Liver (tissue), 9 donors: ENCODE data around the gene RBM18. TPM values are rescaled to one million over a fixed set of nuclear protein-coding genes. Genes with fewer than 3 reads are reported as not detected.
A peak's percentile ranks its signal among the peaks of the same experiment; 100 is the strongest.

Source experiments
- DNase-seq: peaks from one replicate; pipeline ENCODE4 v3.0.0-alpha.2; 2017; ENCODE audit warnings: low spot score
- H3K27ac ChIP-seq, 2 donors: one replicate each; pipeline ENCODE4 v1.7.0; 2013; ENCODE audit warnings: inconsistent platforms in 2 of 2, low read length in 2 of 2, control low read depth in 1 of 2, low read depth in 1 of 2, mild to moderate bottlenecking in 1 of 2
- H3K27me3 ChIP-seq, 4 donors: one replicate each; pipeline versions ENCODE4 v1.6.1 to v1.7.0; 2013; ENCODE audit warnings: low read length in 3 of 4, inconsistent platforms in 1 of 4, mild to moderate bottlenecking in 1 of 4, moderate library complexity in 1 of 4; ENCODE audit not compliant: control insufficient read depth in 4 of 4, insufficient read depth in 4 of 4
- H3K36me3 ChIP-seq, 4 donors: one replicate each; pipeline versions ENCODE4 v1.6.1 to v1.7.0; 2013; ENCODE audit warnings: low read length in 3 of 4, mild to moderate bottlenecking in 3 of 4, low read depth in 1 of 4, moderate library complexity in 1 of 4; ENCODE audit not compliant: control insufficient read depth in 4 of 4, insufficient read depth in 3 of 4
- H3K4me1 ChIP-seq, 4 donors: one replicate each; pipeline versions ENCODE4 v1.6.1 to v1.7.0; 2013; ENCODE audit warnings: low read length in 3 of 4, mild to moderate bottlenecking in 3 of 4, moderate library complexity in 1 of 4; ENCODE audit not compliant: control insufficient read depth in 4 of 4, insufficient read depth in 4 of 4
- H3K4me3 ChIP-seq, 3 donors: one replicate each; pipeline versions ENCODE4 v1.6.1 to v1.7.0; 2013; ENCODE audit warnings: low read length in 3 of 3, control low read depth in 1 of 3, low read depth in 1 of 3, mild to moderate bottlenecking in 1 of 3
- H3K9ac ChIP-seq, 2 donors: one replicate each; pipeline ENCODE4 v1.7.0; 2013; ENCODE audit warnings: low read length in 2 of 2, mild to moderate bottlenecking in 2 of 2, moderate library complexity in 2 of 2, control low read depth in 1 of 2, low read depth in 1 of 2
- H3K9me3 ChIP-seq, 4 donors: one replicate each; pipeline versions ENCODE4 v1.6.1 to v1.7.0; 2013; ENCODE audit warnings: low read length in 3 of 4; ENCODE audit not compliant: control insufficient read depth in 4 of 4
- EGR1 ChIP-seq, 2 donors: IDR thresholded peaks; 2 replicates each; pipeline ENCODE4 v1.6.1; 2016 to 2018; ENCODE audit warnings: antibody characterized with exemption in 2 of 2, low read depth in 2 of 2
- FOXA2 ChIP-seq: IDR thresholded peaks from 2 replicates; pipeline ENCODE4 v1.6.1; 2016; ENCODE audit warnings: antibody characterized with exemption
- GABPA ChIP-seq, 2 donors: IDR thresholded peaks in 1 of 2; conservative IDR thresholded peaks in 1 of 2; 2 replicates each; pipeline ENCODE4 v1.6.1; 2016; ENCODE audit warnings: antibody characterized with exemption in 2 of 2, mild to moderate bottlenecking in 1 of 2, moderate library complexity in 1 of 2
- HNF4A ChIP-seq, 2 donors: conservative IDR thresholded peaks; 2 replicates each; pipeline ENCODE4 v1.6.1; 2016; ENCODE audit warnings: antibody characterized with exemption in 2 of 2, mild to moderate bottlenecking in 2 of 2
- HNF4G ChIP-seq: IDR thresholded peaks from 2 replicates; pipeline ENCODE4 v1.6.1; 2016; ENCODE audit warnings: antibody characterized with exemption
- JUND ChIP-seq, 2 donors: IDR thresholded peaks; 2 replicates each; pipeline ENCODE4 v1.6.1; 2016; ENCODE audit warnings: antibody characterized with exemption in 2 of 2
- NR2F2 ChIP-seq: IDR thresholded peaks from 2 replicates; pipeline ENCODE4 v1.6.1; 2016; ENCODE audit warnings: antibody characterized with exemption
- RAD21 ChIP-seq, 2 donors: IDR thresholded peaks; 2 replicates each; pipeline ENCODE4 v1.6.1; 2016; ENCODE audit warnings: antibody characterized with exemption in 2 of 2, mild to moderate bottlenecking in 2 of 2
- SP1 ChIP-seq: IDR thresholded peaks from 2 replicates; pipeline ENCODE4 v1.6.1; 2018; ENCODE audit warnings: antibody characterized with exemption, mild to moderate bottlenecking
- TAF1 ChIP-seq: conservative IDR thresholded peaks from 2 replicates; pipeline ENCODE4 v1.6.1; 2016; ENCODE audit warnings: antibody characterized with exemption, mild to moderate bottlenecking
- YY1 ChIP-seq: IDR thresholded peaks from 2 replicates; pipeline ENCODE4 v1.6.1; 2016; ENCODE audit warnings: antibody characterized with exemption, mild to moderate bottlenecking
- WGBS: extraction: QIAGEN DNeasy Blood & Tissue Kit; methylation state at CpG from one replicate; pipeline ENCODE4 v1.1.7; 2013; 5-methylcytosine and 5-hydroxymethylcytosine counted together
- polyA plus RNA-seq, 2 donors: library from polyadenylated mRNA; stranded (reverse) in 1 of 2; unstranded in 1 of 2; fragments of 200-250 nt in 1 of 2; fragments of >200 nt in 1 of 2; fragmentation: Nextera tagmentation in 1 of 2; extraction: Ambion mirVana in 1 of 2; gene quantifications; one replicate each; pipeline versions ENCODE4 v1.2.1 to v1.2.3, GENCODE V29; 2013 to 2015
- total RNA-seq, 2 donors: library from RNA; depleted of rRNA; stranded (reverse); fragments of >200 nt; gene quantifications; one replicate each; pipeline ENCODE4 v1.2.3, GENCODE V29; 2014
- TF ChIP-seq, protein P1 (sequence below): IDR thresholded peaks from 2 replicates; pipeline ENCODE4 v1.6.1; 2016; ENCODE audit warnings: antibody characterized with exemption
- TF ChIP-seq, protein P2 (sequence below): IDR thresholded peaks from 2 replicates; pipeline ENCODE4 v1.6.1; 2016; ENCODE audit warnings: antibody characterized with exemption
- TF ChIP-seq, protein P3 (sequence below): fragments of 150-350 bp; IDR thresholded peaks from 2 replicates; pipeline ENCODE4 v1.5.1; 2017; ENCODE audit warnings: improper control_type of control experiment, low read depth, low read length; ENCODE audit not compliant: missing input control
- donor health status: healthy.
- donor health status: healthy.
- donor health status: healthy.
- donor health status: healthy.
- donor health status: healthy.

Gene RBM18
- total and polyA plus RNA-seq, 4 donors, result 3.4 to 7.7 (median 5.5) TPM

DNA sequence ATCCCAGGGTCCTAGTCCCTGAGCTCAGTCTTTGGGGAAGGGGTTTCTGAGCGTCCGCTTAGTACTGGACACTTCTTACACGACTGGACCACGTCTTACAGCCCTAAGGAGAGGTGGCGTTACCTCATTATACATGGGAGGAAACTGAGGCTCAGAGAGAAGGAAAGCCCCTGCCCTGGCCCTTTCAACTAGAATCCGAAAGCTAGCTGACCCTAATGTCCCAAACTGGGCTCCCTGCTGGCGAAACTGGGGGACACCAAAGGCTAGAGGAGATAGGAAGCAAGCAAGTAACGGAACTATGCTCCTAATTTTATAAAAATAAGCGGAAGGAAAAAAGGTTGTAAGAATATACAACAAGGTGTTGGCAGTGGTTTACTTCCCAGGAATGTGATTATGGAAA, 50.1 kb downstream of the RBM18 start:
- Histone ChIP-seq H3K9ac (no peak overlapping the region), H3K36me3 (no peaks in the 10 kb centered on the region), H3K9me3 (no peaks in the 10 kb centered on the region), H3K27ac (no peak overlapping the region), H3K4me1 (peaks cover 2 to 14% (median 13%) of the 10 kb centered on the region in 4 donors), H3K4me3 (no peak overlapping the region), H3K27me3 (peaks cover 0 to 26% (median 12%) of the 10 kb centered on the region in 4 donors)
- TF ChIP-seq NR2F2 (no peak), FOXA2 (no peak), GABPA (IDR thresholded peaks at IDR 0.05 in 1 of 2, conservative IDR thresholded peaks at IDR 0.05 in 1 of 2) (no peak), TAF1 (no peak), HNF4A (conservative IDR thresholded peaks at IDR 0.05) (no peak), EGR1 (IDR thresholded peaks at IDR 0.05; ENCODE audit: low read depth in 2 of 2) (no peak), SP1 (no peak)
- TF ChIP-seq, protein P1, sequence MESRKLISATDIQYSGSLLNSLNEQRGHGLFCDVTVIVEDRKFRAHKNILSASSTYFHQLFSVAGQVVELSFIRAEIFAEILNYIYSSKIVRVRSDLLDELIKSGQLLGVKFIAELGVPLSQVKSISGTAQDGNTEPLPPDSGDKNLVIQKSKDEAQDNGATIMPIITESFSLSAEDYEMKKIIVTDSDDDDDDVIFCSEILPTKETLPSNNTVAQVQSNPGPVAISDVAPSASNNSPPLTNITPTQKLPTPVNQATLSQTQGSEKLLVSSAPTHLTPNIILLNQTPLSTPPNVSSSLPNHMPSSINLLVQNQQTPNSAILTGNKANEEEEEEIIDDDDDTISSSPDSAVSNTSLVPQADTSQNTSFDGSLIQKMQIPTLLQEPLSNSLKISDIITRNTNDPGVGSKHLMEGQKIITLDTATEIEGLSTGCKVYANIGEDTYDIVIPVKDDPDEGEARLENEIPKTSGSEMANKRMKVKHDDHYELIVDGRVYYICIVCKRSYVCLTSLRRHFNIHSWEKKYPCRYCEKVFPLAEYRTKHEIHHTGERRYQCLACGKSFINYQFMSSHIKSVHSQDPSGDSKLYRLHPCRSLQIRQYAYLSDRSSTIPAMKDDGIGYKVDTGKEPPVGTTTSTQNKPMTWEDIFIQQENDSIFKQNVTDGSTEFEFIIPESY, result no peak
- no peak for DNase-seq
- WGBS, result 45% methylated on average over 9 of the region's 9 CpGs

DNA sequence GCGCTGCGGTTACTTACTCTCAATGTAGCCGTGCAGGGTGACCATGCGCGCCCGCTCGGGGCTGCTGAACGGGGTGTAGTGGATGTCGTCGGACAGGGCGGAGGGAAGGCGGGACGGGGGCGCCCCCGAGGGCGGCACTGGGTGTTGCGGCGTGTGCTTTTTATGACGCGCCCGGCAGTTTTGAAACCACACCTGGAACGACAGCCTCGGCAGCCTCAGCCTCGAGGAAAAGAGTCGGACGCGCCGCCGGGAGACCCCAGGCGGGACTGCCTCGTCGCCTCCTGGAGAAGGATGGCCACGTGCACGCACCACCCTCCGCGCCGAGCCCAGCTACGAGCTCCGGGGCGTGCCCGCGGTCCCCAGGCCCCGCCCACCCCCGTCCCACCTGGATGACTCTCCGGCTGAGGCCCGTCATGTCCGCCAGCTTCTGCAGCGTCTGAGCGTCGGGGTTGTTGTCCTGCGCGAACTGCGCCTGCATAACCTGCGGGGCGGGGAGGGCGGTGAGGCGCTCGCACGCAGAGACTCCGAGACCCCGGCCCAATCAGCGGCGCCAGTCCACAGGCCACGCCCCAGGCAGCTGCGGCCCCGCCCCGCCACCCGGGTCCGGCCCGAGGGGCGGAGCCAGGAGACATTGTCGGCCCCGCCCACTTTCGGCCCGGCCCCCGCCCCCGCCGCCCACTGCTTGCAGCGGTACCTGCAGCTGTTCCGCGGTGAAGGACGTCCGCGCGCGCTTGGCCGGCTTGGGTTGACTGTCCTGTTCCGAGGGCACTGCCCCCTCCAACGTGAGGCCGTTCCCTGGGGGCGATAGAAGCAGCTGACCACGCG, 50.8 kb downstream of the RBM18 start:
- Histone ChIP-seq H3K36me3 (no peaks in the 10 kb centered on the region), H3K27me3 (peaks cover 0 to 26% (median 13%) of the 10 kb centered on the region in 4 donors), H3K4me3 (peak overlapping the region in 1 of 3 donors; percentile 39), H3K4me1 (peaks cover 0 to 11% (median 7%) of the 10 kb centered on the region in 4 donors), H3K9ac (no peak overlapping the region), H3K27ac (no peak overlapping the region), H3K9me3 (no peaks in the 10 kb centered on the region)
- peak; percentile 80 for DNase-seq
- no peak for TF ChIP-seq GABPA (IDR thresholded peaks at IDR 0.05 in 1 of 2, conservative IDR thresholded peaks at IDR 0.05 in 1 of 2)
- no peak for TF ChIP-seq RAD21 (IDR thresholded peaks at IDR 0.05)
- TF ChIP-seq, protein P2, sequence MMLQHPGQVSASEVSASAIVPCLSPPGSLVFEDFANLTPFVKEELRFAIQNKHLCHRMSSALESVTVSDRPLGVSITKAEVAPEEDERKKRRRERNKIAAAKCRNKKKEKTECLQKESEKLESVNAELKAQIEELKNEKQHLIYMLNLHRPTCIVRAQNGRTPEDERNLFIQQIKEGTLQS, result no peak
- TF ChIP-seq HNF4G, result no peak
- TF ChIP-seq, protein P1, result no peak
- TF ChIP-seq, protein P3, sequence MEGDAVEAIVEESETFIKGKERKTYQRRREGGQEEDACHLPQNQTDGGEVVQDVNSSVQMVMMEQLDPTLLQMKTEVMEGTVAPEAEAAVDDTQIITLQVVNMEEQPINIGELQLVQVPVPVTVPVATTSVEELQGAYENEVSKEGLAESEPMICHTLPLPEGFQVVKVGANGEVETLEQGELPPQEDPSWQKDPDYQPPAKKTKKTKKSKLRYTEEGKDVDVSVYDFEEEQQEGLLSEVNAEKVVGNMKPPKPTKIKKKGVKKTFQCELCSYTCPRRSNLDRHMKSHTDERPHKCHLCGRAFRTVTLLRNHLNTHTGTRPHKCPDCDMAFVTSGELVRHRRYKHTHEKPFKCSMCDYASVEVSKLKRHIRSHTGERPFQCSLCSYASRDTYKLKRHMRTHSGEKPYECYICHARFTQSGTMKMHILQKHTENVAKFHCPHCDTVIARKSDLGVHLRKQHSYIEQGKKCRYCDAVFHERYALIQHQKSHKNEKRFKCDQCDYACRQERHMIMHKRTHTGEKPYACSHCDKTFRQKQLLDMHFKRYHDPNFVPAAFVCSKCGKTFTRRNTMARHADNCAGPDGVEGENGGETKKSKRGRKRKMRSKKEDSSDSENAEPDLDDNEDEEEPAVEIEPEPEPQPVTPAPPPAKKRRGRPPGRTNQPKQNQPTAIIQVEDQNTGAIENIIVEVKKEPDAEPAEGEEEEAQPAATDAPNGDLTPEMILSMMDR, result no peak
- no peak for TF ChIP-seq JUND (IDR thresholded peaks at IDR 0.05)
- no peak for TF ChIP-seq TAF1
- no peak for TF ChIP-seq YY1
- WGBS, result 5% methylated on average over 93 of the region's 93 CpGs
